IPS-18c (cell line): ENCODE results near the gene AGMO.

Source experiments
- H3K4me3 ChIP-seq: 2 replicates; pipeline ENCODE4 v1.7.0; 2013; ENCODE audit warnings: low read depth, mild to moderate bottlenecking, low read length, moderate library complexity; ENCODE audit not compliant: insufficient read depth
- H3K9me3 ChIP-seq: one replicate; pipeline ENCODE4 v1.6.1; 2013; ENCODE audit warnings: mild to moderate bottlenecking, low read length, moderate library complexity; ENCODE audit not compliant: control insufficient read depth, insufficient read depth

Gene AGMO

GRCh38 chr7:15561835-15562234 is at the start of gene AGMO:
TSS of gene AGMO (minus strand) at chr7:15562015.
- Histone ChIP-seq H3K4me3 (no peak within 1 kb of the TSS), H3K9me3 (no peaks in the 10 kb centered on the region)

GRCh38 chr7:15610503-15610902 is 48.7 kb upstream of the AGMO start:
- Histone ChIP-seq H3K4me3 (no peak overlapping the region), H3K9me3 (no peaks in the 10 kb centered on the region)

- H3K9me3 ChIP-seq, result no peaks in the 10 kb centered on the region
- H3K4me3 ChIP-seq, result no peak overlapping the region
Measured at GRCh38 chr7:15609287-15609686, 47.5 kb upstream of the AGMO start.

- Histone ChIP-seq H3K4me3 (no peak overlapping the region), H3K9me3 (no peaks in the 10 kb centered on the region)
Measured at GRCh38 chr7:15607529-15608210, 45.9 kb upstream of the AGMO start.

- no peaks in the 10 kb centered on the region for H3K9me3 ChIP-seq
- H3K4me3 ChIP-seq, result no peak overlapping the region
Measured at GRCh38 chr7:15606561-15606960, 44.7 kb upstream of the AGMO start.

GRCh38 chr7:15604166-15604565 is 42.4 kb upstream of the AGMO start:
- no peak overlapping the region for H3K4me3 ChIP-seq

GRCh38 chr7:15603124-15603523 is 41.3 kb upstream of the AGMO start:
- H3K4me3 ChIP-seq, result no peak overlapping the region

More at GRCh38 chr7:15604166-15604565, 42.4 kb upstream of the AGMO start:
- no peaks in the 10 kb centered on the region for H3K9me3 ChIP-seq

GRCh38 chr7:15602236-15602635 is 40.4 kb upstream of the AGMO start:
- Histone ChIP-seq H3K4me3 (no peak overlapping the region), H3K9me3 (peaks cover 2% of the 10 kb centered on the region)

More at GRCh38 chr7:15603124-15603523, 41.3 kb upstream of the AGMO start:
- peaks cover 2% of the 10 kb centered on the region for H3K9me3 ChIP-seq

- Histone ChIP-seq H3K4me3 (no peak overlapping the region), H3K9me3 (peaks cover 2% of the 10 kb centered on the region)
Measured at GRCh38 chr7:15601175-15601574, 39.4 kb upstream of the AGMO start.

GRCh38 chr7:15600298-15600697 is 38.5 kb upstream of the AGMO start:
- Histone ChIP-seq H3K9me3 (peaks cover 2% of the 10 kb centered on the region), H3K4me3 (no peak overlapping the region)

- Histone ChIP-seq H3K4me3 (no peak overlapping the region), H3K9me3 (peaks cover 2% of the 10 kb centered on the region)
Measured at GRCh38 chr7:15594461-15594860, 32.6 kb upstream of the AGMO start.

- Histone ChIP-seq H3K9me3 (no peaks in the 10 kb centered on the region), H3K4me3 (no peak overlapping the region)
Measured at GRCh38 chr7:15593382-15593781, 31.6 kb upstream of the AGMO start.

- H3K9me3 ChIP-seq, result no peaks in the 10 kb centered on the region
- H3K4me3 ChIP-seq, result no peak overlapping the region
Measured at GRCh38 chr7:15586266-15586665, 24.5 kb upstream of the AGMO start.

GRCh38 chr7:15584575-15584974 is 22.8 kb upstream of the AGMO start:
- no peak overlapping the region for H3K4me3 ChIP-seq
- H3K9me3 ChIP-seq, result no peaks in the 10 kb centered on the region

GRCh38 chr7:15582773-15583172 is 21.0 kb upstream of the AGMO start:
- H3K4me3 ChIP-seq, result no peak overlapping the region
- H3K9me3 ChIP-seq, result no peaks in the 10 kb centered on the region

- no peak overlapping the region for H3K4me3 ChIP-seq
- H3K9me3 ChIP-seq, result no peaks in the 10 kb centered on the region
Measured at GRCh38 chr7:15581352-15581951, 19.6 kb upstream of the AGMO start.

GRCh38 chr7:15580604-15581351 is 19.0 kb upstream of the AGMO start:
- Histone ChIP-seq H3K9me3 (no peaks in the 10 kb centered on the region), H3K4me3 (no peak overlapping the region)

GRCh38 chr7:15577600-15577999 is 15.8 kb upstream of the AGMO start:
- Histone ChIP-seq H3K4me3 (no peak overlapping the region), H3K9me3 (peaks cover 2% of the 10 kb centered on the region)
